ENCODE data around the gene OOSP4B.
"Not testable (repeated sequence)": the region's sequence is repeated elsewhere in the genome, so short reads cannot be mapped to it uniquely, and the experiment has no call there.

The OOSP4B gene

GRCh38 chr11:60016881-60017280, at the start of gene OOSP4B:
Gene OOSP4B, plus strand, starts transcription at chr11:60017181.
- DNase-seq (ENCODE audit: low read depth) = no peak

- DNase-seq (ENCODE audit: low read depth) = no peak
These were observed 49.1 kb upstream of the OOSP4B start for GRCh38 chr11:59967677-59968394.

GRCh38 chr11:59968395-59968783, 48.6 kb upstream of the OOSP4B start:
- no peak for DNase-seq (ENCODE audit: low read depth)

- no peak for DNase-seq (ENCODE audit: low read depth)
These were observed 43.9 kb upstream of the OOSP4B start for GRCh38 chr11:59973097-59973496.

GRCh38 chr11:59981106-59981770, 35.7 kb upstream of the OOSP4B start:
- no peak for DNase-seq (ENCODE audit: low read depth)

- DNase-seq (ENCODE audit: low read depth) = not testable (repeated sequence)
These were observed 34.9 kb upstream of the OOSP4B start for GRCh38 chr11:59982037-59982436.

GRCh38 chr11:59983212-59983611, 33.8 kb upstream of the OOSP4B start:
- no peak for DNase-seq (ENCODE audit: low read depth)

GRCh38 chr11:59984368-59984767, 32.6 kb upstream of the OOSP4B start:
- no peak for DNase-seq (ENCODE audit: low read depth)

- DNase-seq (ENCODE audit: low read depth) = no peak
These were observed 26.6 kb upstream of the OOSP4B start for GRCh38 chr11:59990421-59990820.

- DNase-seq (ENCODE audit: low read depth) = no peak
These were observed 24.6 kb upstream of the OOSP4B start for GRCh38 chr11:59992425-59992824.

GRCh38 chr11:59997800-59998199, 19.2 kb upstream of the OOSP4B start:
- DNase-seq (ENCODE audit: low read depth) = no peak

- DNase-seq (ENCODE audit: low read depth) = no peak
These were observed 17.3 kb upstream of the OOSP4B start for GRCh38 chr11:59999691-60000090.

GRCh38 chr11:60003729-60004128, 13.3 kb upstream of the OOSP4B start:
- no peak for DNase-seq (ENCODE audit: low read depth)

- DNase-seq (ENCODE audit: low read depth) = no peak
These were observed 11.6 kb upstream of the OOSP4B start for GRCh38 chr11:60005360-60005759.

- no peak for DNase-seq (ENCODE audit: low read depth)
These were observed 1.1 kb downstream of the OOSP4B start for GRCh38 chr11:60018058-60018457.

- not testable (repeated sequence) for DNase-seq (ENCODE audit: low read depth)
These were observed 3.4 kb downstream of the OOSP4B start for GRCh38 chr11:60020376-60020775.

GRCh38 chr11:60029015-60029632, 12.1 kb downstream of the OOSP4B start:
- no peak for DNase-seq (ENCODE audit: low read depth)

- no peak for DNase-seq (ENCODE audit: low read depth)
These were observed 23.1 kb downstream of the OOSP4B start, which contains the start of gene OOSP2 for GRCh38 chr11:60040109-60040508. Gene OOSP2, plus strand, starts transcription at chr11:60040409. Its CDS starts 51 bp downstream, at chr11:60040460.

- DNase-seq (ENCODE audit: low read depth) = not testable (repeated sequence)
These were observed 33.4 kb downstream of the OOSP4B start for GRCh38 chr11:60050422-60050821.

GRCh38 chr11:60050839-60051238, 33.9 kb downstream of the OOSP4B start:
- not testable (repeated sequence) for DNase-seq (ENCODE audit: low read depth)

GRCh38 chr11:60056349-60056969, 39.5 kb downstream of the OOSP4B start, which contains the start of gene MS4A3:
Gene MS4A3, plus strand, starts transcription at chr11:60056665. Its CDS starts 4,496 bp downstream, at chr11:60061161.
- DNase-seq (ENCODE audit: low read depth) = no peak

GRCh38 chr11:60059052-60059451, 42.1 kb downstream of the OOSP4B start:
- DNase-seq (ENCODE audit: low read depth) = no peak

Measured in stimulated activated CD4-positive, alpha-beta T cell treated with anti-CD3 and anti-CD28 coated beads, Interleukin-2, amount 100 ng/mL, for 4 hours (primary cell).